NCI-H510A treated with DMSO at 0.1 percent for 48 hours (cell line): ENCODE results near the gene SLC6A15.
A peak's percentile ranks its signal among the peaks of the same experiment; 100 is the strongest.

ENCODE experiments used
- DNase-seq: peaks from one replicate; lab custom pipeline; 2025; lab: John Stamatoyannopoulos, UW

The SLC6A15 gene

GRCh38 chr12:84874825-84875139 is 37.8 kb downstream of the SLC6A15 start:
- DNase-seq: no peak

DNA sequence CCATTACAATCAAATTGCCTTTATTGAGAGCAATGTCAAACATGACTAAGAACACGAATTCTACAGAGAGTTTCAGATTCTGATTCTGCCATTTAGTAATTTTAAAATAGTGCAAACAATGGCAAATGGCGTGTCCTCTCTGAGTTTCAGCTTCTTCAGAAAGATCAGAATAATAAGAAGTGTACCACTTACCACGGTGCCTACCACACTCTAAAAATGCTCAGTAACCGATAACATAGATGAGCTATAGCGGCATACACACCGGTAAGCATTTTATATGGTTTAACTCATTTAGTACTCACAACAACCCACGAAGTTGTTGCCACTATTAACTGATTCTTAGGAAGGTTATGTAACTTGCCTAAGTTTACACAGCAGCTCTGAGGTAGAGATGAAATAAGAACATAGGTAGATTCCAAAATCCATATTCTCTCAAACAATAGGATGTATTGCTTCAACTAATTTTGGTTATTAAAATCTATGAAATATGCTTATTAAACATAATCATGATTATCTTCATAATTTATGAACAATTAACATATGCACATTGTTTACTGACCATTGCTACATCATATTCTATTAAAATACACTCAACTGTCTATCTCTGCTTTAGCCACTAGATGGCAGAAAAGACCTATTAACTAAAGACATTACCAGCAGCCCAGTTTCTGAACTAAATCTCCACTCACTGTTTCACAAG is 38.3 kb downstream of the SLC6A15 start:
- DNase-seq: peak; percentile 74

DNA sequence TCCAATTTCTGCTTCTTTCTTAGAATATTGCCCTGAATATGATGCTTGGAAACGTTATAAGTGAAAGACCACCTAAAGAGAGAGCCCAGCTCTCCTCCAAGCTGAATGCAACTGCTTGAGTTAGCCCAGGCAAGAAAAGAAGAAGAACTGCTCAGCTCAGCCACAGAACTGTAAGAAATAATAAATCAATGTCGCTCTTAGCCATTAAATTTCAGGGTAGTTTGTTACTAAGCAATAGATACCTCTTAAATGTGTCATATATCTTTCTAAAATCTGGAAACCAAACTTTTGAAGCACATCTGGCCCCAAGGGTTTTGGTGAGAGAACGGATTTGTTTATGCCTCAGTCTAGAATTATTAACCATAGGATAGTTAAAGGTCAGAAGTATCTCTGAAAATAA is 50.4 kb downstream of the SLC6A15 start:
- DNase-seq: no peak

- no peak for DNase-seq
Measured at GRCh38 chr12:84860718-84861117, 51.9 kb downstream of the SLC6A15 start.

GRCh38 chr12:84858796-84859195 is 53.8 kb downstream of the SLC6A15 start:
- DNase-seq: no peak

DNA sequence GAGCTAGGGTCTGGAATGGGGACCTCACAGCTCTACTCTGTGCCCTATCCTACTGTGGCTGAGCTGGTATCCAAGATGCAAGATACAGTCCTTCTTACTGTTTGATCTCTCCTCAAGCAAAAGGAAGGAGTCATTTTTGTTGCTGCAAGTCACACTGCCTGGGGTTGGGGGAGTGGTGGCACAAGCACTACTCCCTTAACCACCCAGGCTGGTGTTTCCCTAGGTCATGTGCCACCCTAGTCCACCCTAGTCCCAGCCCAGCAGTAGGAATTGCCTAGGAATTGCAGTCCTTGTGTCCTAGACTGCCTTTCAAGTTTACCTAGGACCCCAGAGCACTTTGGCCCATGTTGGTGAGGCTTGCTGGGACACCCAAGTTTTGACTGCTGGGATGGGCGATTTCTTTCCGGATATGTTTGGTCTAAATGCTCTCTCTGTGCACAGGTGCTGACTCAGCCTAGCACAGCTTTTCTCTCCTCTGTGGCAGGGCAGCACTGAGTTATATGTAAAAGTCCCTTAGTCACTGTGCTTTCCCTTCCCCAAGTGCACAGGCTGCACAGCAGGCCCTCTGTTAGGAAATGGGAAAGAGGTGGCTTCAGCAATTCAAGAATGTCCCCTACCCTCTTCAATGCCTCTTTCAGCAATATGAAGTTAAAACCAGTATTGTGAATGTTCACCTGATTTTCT is 54.9 kb downstream of the SLC6A15 start:
- DNase-seq: no peak

DNA sequence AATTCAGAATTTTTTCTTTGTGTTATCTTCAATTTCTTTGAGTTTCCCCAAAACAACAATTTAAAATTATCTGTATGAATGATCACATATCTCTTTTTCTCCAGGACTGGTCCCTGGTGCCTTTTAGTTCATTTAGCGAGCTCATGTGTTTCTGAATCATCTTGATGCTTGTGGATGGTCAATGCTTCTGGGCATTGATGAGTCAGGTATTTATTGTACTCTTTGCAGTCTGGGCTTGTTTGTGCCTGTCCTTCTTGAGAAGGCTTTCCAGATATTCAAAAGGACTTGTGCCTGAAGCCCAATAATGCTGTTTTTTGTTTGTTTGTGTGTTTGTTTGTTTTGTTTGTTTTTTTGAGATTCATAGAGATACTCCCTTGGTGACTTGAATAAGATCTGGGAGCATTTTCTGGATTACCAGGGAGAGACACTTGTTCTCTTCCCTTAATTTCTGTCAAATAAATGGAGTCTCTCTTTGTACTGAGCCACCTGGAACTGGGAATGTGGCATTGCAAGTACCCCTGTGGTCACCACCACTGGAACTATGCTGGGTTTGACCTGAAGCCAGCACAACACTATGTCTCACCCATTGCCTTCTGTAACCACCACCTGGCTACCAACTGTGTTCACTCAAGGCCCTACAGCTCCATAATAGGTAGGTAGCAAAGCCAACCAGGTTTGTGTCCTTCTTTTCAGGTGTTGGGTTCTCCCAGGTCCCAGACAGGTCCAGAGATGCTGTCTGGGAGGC is 56.3 kb downstream of the SLC6A15 start:
- no peak for DNase-seq

GRCh38 chr12:84843593-84844144 is 68.9 kb downstream of the SLC6A15 start:
- no peak for DNase-seq

DNA sequence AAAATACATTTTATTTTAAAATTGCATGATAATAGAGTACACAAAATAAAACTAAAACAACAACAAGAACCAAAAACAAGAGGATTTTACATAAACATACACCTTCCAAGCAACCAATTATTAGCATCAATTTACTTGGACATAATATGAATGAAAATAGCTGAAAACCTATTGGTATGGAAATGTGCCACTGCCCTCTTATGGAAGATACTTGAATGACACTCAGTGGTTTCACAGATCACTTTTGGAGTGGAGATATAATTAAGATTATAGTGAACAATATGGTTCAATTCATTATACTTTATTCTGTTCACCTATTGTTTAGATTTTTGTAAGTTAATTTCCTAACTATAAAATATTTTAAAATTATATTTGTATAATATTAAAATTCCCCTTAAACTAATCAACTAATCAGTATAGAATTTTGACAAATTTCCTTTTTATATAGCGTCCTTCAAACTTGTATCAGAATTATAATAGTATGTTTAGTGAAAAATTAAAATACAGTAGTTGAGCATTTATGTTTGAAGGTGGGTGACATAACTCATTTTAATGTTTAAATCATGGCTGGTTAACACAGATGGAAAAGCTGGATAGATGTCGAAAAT is 70.1 kb downstream of the SLC6A15 start:
- peak; percentile 61 for DNase-seq

- no peak for DNase-seq
Measured at GRCh38 chr12:84841591-84841990, 71.0 kb downstream of the SLC6A15 start.

DNA sequence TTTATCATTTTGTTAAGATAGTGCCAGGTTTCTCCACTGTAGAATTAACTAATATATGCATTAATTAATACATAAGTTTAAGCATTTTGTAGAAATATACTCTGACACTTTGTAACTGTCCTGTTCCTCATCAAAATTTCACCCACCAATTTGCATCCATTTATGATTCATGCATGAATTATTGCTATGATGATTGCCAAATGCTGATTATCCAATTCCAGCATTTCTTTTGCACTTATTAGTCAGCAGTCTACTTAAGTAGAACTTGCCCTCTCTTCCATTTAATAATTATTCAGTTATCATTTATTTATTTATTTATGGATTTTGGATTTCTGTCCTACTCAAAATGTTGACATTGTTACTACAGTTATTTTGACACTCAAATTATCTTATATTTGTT is 72.2 kb downstream of the SLC6A15 start:
- DNase-seq: no peak

GRCh38 chr12:84826925-84827324 is 85.7 kb downstream of the SLC6A15 start:
- no peak for DNase-seq

DNA sequence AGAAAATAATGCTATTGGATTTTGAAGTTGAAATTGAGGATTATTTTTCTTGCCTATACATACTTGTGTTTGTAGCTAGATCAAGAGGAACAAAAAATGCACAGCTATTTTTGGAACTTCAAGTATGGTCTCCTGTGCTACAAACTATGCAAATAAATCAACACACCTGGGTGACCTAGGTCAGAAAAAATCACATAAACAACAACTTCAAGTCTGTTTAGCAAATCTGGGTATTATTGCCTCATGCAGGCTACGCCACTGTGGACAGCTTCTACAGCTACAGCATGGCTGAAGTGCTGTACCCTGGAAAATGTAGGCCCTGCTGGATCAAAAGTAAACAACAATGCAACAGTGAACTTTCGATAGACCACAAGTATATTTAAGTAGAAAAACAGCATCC is 87.5 kb downstream of the SLC6A15 start:
- no peak for DNase-seq

GRCh38 chr12:84822525-84822924 is 90.1 kb downstream of the SLC6A15 start:
- DNase-seq: no peak

- DNase-seq: no peak
Measured at GRCh38 chr12:84816916-84817695, 95.5 kb downstream of the SLC6A15 start.

- no peak for DNase-seq
Measured at GRCh38 chr12:84814664-84815245, 97.8 kb downstream of the SLC6A15 start.

GRCh38 chr12:84813780-84814663 is 98.6 kb downstream of the SLC6A15 start:
- DNase-seq: no peak

DNA sequence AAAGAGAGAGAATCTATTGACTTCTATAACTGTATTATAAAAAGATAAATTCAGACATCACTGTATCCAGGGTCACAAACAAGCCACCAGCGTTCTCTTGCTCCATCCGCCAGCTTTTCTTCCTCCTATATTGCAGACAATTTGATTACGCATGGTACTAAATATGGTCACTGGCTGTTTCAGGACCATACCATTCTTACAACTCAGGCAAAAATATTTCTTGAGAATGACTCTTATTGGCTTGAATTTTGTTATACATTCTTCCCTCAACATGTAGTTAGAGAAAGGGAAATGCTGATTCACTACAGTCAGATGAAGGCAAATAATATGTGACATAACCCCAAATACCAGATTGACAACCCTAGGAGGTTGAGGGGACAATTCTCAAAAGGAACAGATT is 101.3 kb downstream of the SLC6A15 start:
- no peak for DNase-seq

GRCh38 chr12:84810611-84811010 is 102.0 kb downstream of the SLC6A15 start:
- no peak for DNase-seq
